Esophagus (tissue), 2 donors: Measurements from ENCODE around the gene PTK7. TPM values are rescaled to one million over a fixed set of nuclear protein-coding genes. Genes with fewer than 3 reads are reported as not detected.
A peak's percentile ranks its signal among the peaks of the same experiment; 100 is the strongest.

Experiments used
- H3K27ac ChIP-seq, 2 donors: one replicate each; pipeline ENCODE4 v1.5.1; 2013; ENCODE audit warnings: low read depth in 2 of 2, mild to moderate bottlenecking in 2 of 2, inconsistent platforms in 1 of 2, low read length in 1 of 2, moderate library complexity in 1 of 2
- H3K27me3 ChIP-seq, 2 donors: one replicate each; pipeline ENCODE4 v1.6.1; 2013; ENCODE audit warnings: low read length in 2 of 2, control low read depth in 1 of 2, mild to moderate bottlenecking in 1 of 2; ENCODE audit not compliant: insufficient read depth in 2 of 2, control insufficient read depth in 1 of 2
- H3K36me3 ChIP-seq, 2 donors: one replicate each; pipeline ENCODE4 v1.6.1; 2013; ENCODE audit warnings: low read length in 1 of 2; ENCODE audit not compliant: control insufficient read depth in 2 of 2, insufficient read depth in 2 of 2
- H3K4me1 ChIP-seq, 2 donors: one replicate each; pipeline ENCODE4 v1.6.1; 2013; ENCODE audit warnings: low read length in 1 of 2; ENCODE audit not compliant: control insufficient read depth in 2 of 2, insufficient read depth in 2 of 2
- H3K4me3 ChIP-seq, 2 donors: one replicate each; pipeline ENCODE4 v1.5.1; 2013; ENCODE audit warnings: low read length in 2 of 2, mild to moderate bottlenecking in 2 of 2, low read depth in 1 of 2, moderate library complexity in 1 of 2
- H3K9me3 ChIP-seq, 2 donors: one replicate each; pipeline ENCODE4 v1.6.1; 2013; ENCODE audit warnings: mild to moderate bottlenecking in 2 of 2, low read depth in 1 of 2, low read length in 1 of 2, moderate library complexity in 1 of 2; ENCODE audit not compliant: control insufficient read depth in 2 of 2, insufficient read depth in 1 of 2
- WGBS, 2 donors: extraction: QIAGEN DNeasy Blood & Tissue Kit; methylation state at CpG; one replicate each; pipeline ENCODE4 v1.1.7; 2013; 5-methylcytosine and 5-hydroxymethylcytosine counted together
- polyA plus RNA-seq, 2 donors: library from polyadenylated mRNA; stranded (reverse); fragments of 200-250 nt; gene quantifications; one replicate each; pipeline ENCODE4 v1.2.3, GENCODE V29; 2013
- donor health status: healthy with polysubstance abuse.
- donor health status: Bipolar disorder and iron deficiency.

The PTK7 gene
- polyA plus RNA-seq, 2 donors: 25.8 to 39.7 TPM

GRCh38 chr6:43052842-43053544 lies 23.1 kb upstream of the PTK7 start:
- Histone ChIP-seq H3K27ac (peak overlapping the region; percentile 83 to 97), H3K27me3 (no peaks in the 10 kb centered on the region), H3K9me3 (no peaks in the 10 kb centered on the region), H3K4me1 (peaks cover 0 to 11% of the 10 kb centered on the region in 2 donors), H3K4me3 (peak overlapping the region; percentile 65 to 87), H3K36me3 (peaks cover 4 to 17% of the 10 kb centered on the region in 2 donors)
- 13 to 17% methylated on average over 22 of the region's 22 CpGs for WGBS, 2 donors

- no peaks in the 10 kb centered on the region for H3K9me3 ChIP-seq
- H3K4me1 ChIP-seq: peaks cover 0 to 13% of the 10 kb centered on the region in 2 donors
- H3K36me3 ChIP-seq: peaks cover 0 to 15% of the 10 kb centered on the region in 2 donors
- peak within 1 kb of the TSS; percentile 83 to 97 for H3K27ac ChIP-seq
- peak within 1 kb of the TSS; percentile 65 to 87 for H3K4me3 ChIP-seq
- no peaks in the 10 kb centered on the region for H3K27me3 ChIP-seq
- 1 to 3% methylated on average over 26 to 45 of the region's 45 CpGs for WGBS, 2 donors
Observed at GRCh38 chr6:43053545-43054205, 22.4 kb upstream of the PTK7 start, which contains the start of gene CUL7. Gene CUL7 (minus strand): TSS chr6:43053851. CDS start chr6:43052788, 1,063 bp downstream.

- 62 to 68% methylated on average over 17 of the region's 17 CpGs for WGBS, 2 donors
- H3K4me3 ChIP-seq: peak overlapping the region in 1 of 2 donors; percentile 87
- H3K36me3 ChIP-seq: peaks cover 0 to 15% of the 10 kb centered on the region in 2 donors
- no peaks in the 10 kb centered on the region for H3K9me3 ChIP-seq
- H3K27ac ChIP-seq: peak overlapping the region; percentile 83 to 97
- H3K4me1 ChIP-seq: peaks cover 0 to 13% of the 10 kb centered on the region in 2 donors
- H3K27me3 ChIP-seq: no peaks in the 10 kb centered on the region
Observed at GRCh38 chr6:43054206-43054943, 21.7 kb upstream of the PTK7 start.

GRCh38 chr6:43055966-43056365 lies 20.1 kb upstream of the PTK7 start:
- peaks cover 0 to 13% of the 10 kb centered on the region in 2 donors for H3K4me1 ChIP-seq
- no peaks in the 10 kb centered on the region for H3K9me3 ChIP-seq
- no peak overlapping the region for H3K27ac ChIP-seq
- peaks cover 0 to 12% of the 10 kb centered on the region in 2 donors for H3K36me3 ChIP-seq
- H3K4me3 ChIP-seq: no peak overlapping the region
- H3K27me3 ChIP-seq: no peaks in the 10 kb centered on the region
- 87 to 88% methylated on average over 8 of the region's 8 CpGs for WGBS, 2 donors

- WGBS, 2 donors: 50 to 58% methylated on average over 1 of the region's 1 CpG
- Histone ChIP-seq H3K27ac (no peak overlapping the region), H3K4me3 (peak overlapping the region in 1 of 2 donors; percentile 98), H3K4me1 (peaks cover 0 to 2% of the 10 kb centered on the region in 2 donors), H3K9me3 (no peaks in the 10 kb centered on the region), H3K36me3 (peaks cover 0 to 18% of the 10 kb centered on the region in 2 donors), H3K27me3 (no peaks in the 10 kb centered on the region)
Observed at GRCh38 chr6:43058531-43058930, 17.6 kb upstream of the PTK7 start.

- H3K36me3 ChIP-seq: peaks cover 0 to 18% of the 10 kb centered on the region in 2 donors
- H3K4me1 ChIP-seq: peaks cover 0 to 2% of the 10 kb centered on the region in 2 donors
- WGBS, 2 donors: 0 to 1% methylated on average over 61 to 64 of the region's 64 CpGs
- H3K4me3 ChIP-seq: peak within 1 kb of the TSS; percentile 87 to 98
- H3K9me3 ChIP-seq: no peaks in the 10 kb centered on the region
- H3K27ac ChIP-seq: peak within 1 kb of the TSS; percentile 85 to 90
- no peaks in the 10 kb centered on the region for H3K27me3 ChIP-seq
Observed at GRCh38 chr6:43059168-43060033, 16.7 kb upstream of the PTK7 start, which contains the start of the genes KLC4 and MRPL2. Gene KLC4 (plus strand): TSS chr6:43059631. CDS start chr6:43061336, 1,705 bp downstream. Gene MRPL2 (minus strand): TSS chr6:43059434. CDS start chr6:43059381, 53 bp downstream.

- H3K27ac ChIP-seq: peak overlapping the region; percentile 85 to 90
- H3K4me1 ChIP-seq: peaks cover 0 to 2% of the 10 kb centered on the region in 2 donors
- no peaks in the 10 kb centered on the region for H3K27me3 ChIP-seq
- WGBS, 2 donors: 9% methylated on average over 15 of the region's 15 CpGs
- no peaks in the 10 kb centered on the region for H3K9me3 ChIP-seq
- H3K36me3 ChIP-seq: peaks cover 0 to 19% of the 10 kb centered on the region in 2 donors
- peak overlapping the region; percentile 71 to 98 for H3K4me3 ChIP-seq
Observed at GRCh38 chr6:43060034-43060754, 15.9 kb upstream of the PTK7 start.

GRCh38 chr6:43060755-43061633 lies 15.1 kb upstream of the PTK7 start:
- Histone ChIP-seq H3K4me3 (no peak overlapping the region), H3K36me3 (peaks cover 0 to 15% of the 10 kb centered on the region in 2 donors), H3K27ac (no peak overlapping the region), H3K9me3 (no peaks in the 10 kb centered on the region), H3K4me1 (peaks cover 0 to 2% of the 10 kb centered on the region in 2 donors), H3K27me3 (no peaks in the 10 kb centered on the region)
- WGBS, 2 donors: 75 to 85% methylated on average over 12 of the region's 12 CpGs
